ENCODE measurements around the gene FBLN5.

GRCh38 chr14:91843437-91843836 is 104.1 kb downstream of the FBLN5 start:
- TF ChIP-seq CTCF (conservative IDR thresholded peaks at IDR 0.05 in 1 of 2, IDR thresholded peaks at IDR 0.05 in 1 of 2; ENCODE audit: low read depth in 1 of 2, low read length in 2 of 2) (no peak), EZH2 (IDR thresholded peaks at IDR 0.05; ENCODE audit: low read length, missing control alignments) (no peak)

Data from fibroblast of lung (primary cell).